Endothelial cell of umbilical vein (primary cell): ENCODE measurements around the gene PCNX1.

Source experiments
- POLR2A ChIP-seq: IDR thresholded peaks from 2 replicates; pipeline ENCODE4 v1.6.1; 2012; ENCODE audit warnings: low read depth, mild to moderate bottlenecking, control low read depth, low read length
- TF ChIP-seq, protein P1 (sequence below), 2 donors: IDR thresholded peaks; 1 replicate in 1 of 2; 2 replicates in 1 of 2; pipeline ENCODE4 v1.5.1; 2011; ENCODE audit warnings: low read length in 2 of 2, mild to moderate bottlenecking in 2 of 2, moderate library complexity in 2 of 2, control low read depth in 1 of 2, inconsistent platforms in 1 of 2, low read depth in 1 of 2; ENCODE audit not compliant: insufficient read depth in 1 of 2; ENCODE audit errors: extremely low read depth in 1 of 2

- TF ChIP-seq, protein P1, sequence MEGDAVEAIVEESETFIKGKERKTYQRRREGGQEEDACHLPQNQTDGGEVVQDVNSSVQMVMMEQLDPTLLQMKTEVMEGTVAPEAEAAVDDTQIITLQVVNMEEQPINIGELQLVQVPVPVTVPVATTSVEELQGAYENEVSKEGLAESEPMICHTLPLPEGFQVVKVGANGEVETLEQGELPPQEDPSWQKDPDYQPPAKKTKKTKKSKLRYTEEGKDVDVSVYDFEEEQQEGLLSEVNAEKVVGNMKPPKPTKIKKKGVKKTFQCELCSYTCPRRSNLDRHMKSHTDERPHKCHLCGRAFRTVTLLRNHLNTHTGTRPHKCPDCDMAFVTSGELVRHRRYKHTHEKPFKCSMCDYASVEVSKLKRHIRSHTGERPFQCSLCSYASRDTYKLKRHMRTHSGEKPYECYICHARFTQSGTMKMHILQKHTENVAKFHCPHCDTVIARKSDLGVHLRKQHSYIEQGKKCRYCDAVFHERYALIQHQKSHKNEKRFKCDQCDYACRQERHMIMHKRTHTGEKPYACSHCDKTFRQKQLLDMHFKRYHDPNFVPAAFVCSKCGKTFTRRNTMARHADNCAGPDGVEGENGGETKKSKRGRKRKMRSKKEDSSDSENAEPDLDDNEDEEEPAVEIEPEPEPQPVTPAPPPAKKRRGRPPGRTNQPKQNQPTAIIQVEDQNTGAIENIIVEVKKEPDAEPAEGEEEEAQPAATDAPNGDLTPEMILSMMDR (IDR thresholded peaks at IDR 0.05; ENCODE audit: extremely low read depth in 1 of 2, insufficient read depth in 1 of 2, low read depth in 1 of 2, low read length in 2 of 2), result no peak
- TF ChIP-seq POLR2A, result no peak
Observed at GRCh38 chr14:71071042-71071441, 163.8 kb downstream of the PCNX1 start.
